Activated CD8-positive, alpha-beta memory T cell treated with anti-CD3 and anti-CD28 coated beads for 24 hours (primary cell): Measurements from ENCODE around the gene USP24.
"Not testable (repeated sequence)": the region's sequence is repeated elsewhere in the genome, so short reads cannot be mapped to it uniquely, and the experiment has no call there.

Experiments
- DNase-seq: peaks from one replicate; pipeline ENCODE4 v3.0.0-alpha.2; 2020

The USP24 gene

DNA sequence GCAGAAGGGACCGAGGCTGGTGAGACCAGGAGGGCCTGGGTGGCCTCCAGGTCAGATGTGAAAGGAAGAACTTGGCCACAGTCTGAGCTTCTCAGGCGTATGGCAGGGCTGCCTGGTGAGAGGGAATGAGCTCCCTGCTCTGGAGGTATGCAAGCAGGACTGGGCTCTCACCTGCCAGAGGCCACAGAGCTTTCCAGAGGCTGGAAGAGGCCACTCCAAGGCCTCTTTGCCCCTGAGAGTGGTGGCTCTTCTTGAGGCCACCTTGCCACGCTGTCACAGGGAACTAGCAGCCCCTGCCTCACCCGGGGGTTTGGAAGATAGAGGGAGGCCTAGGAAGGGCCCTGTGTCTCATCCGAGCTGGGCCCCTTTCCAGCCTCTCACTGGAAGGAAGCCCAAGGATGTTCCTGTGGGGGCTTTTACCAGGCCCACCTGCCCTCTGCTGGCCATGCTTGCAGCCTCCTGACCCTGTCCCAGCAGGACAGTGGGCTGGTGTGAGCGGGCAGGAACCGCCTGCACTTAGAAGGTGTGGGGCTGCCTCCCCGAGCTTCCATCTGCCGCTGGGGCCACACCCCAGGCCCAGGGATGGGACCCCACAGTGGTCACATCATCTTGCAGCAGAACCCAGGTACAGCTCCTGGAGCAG lies 165.8 kb downstream of the USP24 start:
- no peak for DNase-seq

DNA sequence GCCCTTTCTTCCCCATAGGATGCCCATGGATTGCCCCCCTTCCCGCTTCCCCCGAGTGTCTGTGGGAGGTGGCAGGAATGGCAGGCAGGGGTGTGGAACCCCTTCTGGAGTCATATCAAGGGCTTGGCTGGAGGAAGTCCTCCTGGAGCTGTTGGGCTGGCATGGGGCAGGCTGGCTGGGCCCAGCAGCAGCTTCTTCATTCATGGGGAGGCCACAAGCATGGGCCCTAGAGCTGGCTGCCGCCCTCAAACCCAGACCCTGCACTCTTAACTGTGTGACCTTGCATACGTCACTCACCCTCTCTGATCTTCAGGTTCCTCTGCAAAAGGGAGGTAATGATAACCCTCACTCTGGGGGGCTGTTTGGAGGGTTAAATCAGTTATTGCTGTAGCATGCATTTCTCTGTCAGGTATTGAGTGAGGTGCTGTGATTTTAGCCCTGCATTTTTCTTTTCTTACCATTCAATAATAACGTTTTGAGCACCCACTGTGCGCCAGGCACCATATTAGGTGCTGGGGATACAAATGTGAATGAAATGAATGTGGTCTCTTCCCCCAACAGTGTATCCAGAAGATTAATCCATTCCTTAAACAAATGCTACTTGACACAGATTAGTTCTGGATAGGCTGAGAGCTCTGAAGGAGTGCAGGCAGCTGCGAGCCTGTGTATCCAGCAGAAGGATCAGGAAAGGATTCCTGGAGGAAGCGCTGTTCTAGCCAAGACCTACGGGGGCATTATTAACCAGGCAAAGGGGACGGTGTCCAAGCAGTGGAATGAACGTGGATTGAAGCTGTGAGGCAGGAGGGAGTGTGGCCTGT lies 166.5 kb downstream of the USP24 start:
- no peak for DNase-seq

- no peak for DNase-seq
Measured at GRCh38 chr1:55047611-55048010, 167.6 kb downstream of the USP24 start.

GRCh38 chr1:55046871-55047270 lies 168.3 kb downstream of the USP24 start:
- DNase-seq, result no peak

- DNase-seq, result no peak
Measured at GRCh38 chr1:55045430-55045829, 169.7 kb downstream of the USP24 start.

- DNase-seq, result no peak
Measured at GRCh38 chr1:55044617-55045397, 170.4 kb downstream of the USP24 start.

DNA sequence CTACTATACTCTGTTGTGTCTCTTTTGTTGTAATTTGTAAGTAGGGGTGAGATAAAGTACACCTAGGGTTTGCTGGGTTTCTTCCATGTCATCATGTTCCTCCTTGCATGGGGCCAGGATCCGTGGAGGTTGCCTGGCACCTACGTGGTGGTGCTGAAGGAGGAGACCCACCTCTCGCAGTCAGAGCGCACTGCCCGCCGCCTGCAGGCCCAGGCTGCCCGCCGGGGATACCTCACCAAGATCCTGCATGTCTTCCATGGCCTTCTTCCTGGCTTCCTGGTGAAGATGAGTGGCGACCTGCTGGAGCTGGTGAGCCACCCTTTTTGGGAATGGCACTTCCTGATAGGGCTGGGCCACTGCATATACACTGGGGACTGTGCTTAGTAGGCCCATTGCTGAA lies 171.4 kb downstream of the USP24 start:
- DNase-seq, result no peak

GRCh38 chr1:55043011-55043410 lies 172.2 kb downstream of the USP24 start:
- no peak for DNase-seq

- DNase-seq, result no peak
Measured at GRCh38 chr1:55041613-55042012, 173.6 kb downstream of the USP24 start.

GRCh38 chr1:55040933-55041494 lies 174.2 kb downstream of the USP24 start:
- DNase-seq, result no peak

DNA sequence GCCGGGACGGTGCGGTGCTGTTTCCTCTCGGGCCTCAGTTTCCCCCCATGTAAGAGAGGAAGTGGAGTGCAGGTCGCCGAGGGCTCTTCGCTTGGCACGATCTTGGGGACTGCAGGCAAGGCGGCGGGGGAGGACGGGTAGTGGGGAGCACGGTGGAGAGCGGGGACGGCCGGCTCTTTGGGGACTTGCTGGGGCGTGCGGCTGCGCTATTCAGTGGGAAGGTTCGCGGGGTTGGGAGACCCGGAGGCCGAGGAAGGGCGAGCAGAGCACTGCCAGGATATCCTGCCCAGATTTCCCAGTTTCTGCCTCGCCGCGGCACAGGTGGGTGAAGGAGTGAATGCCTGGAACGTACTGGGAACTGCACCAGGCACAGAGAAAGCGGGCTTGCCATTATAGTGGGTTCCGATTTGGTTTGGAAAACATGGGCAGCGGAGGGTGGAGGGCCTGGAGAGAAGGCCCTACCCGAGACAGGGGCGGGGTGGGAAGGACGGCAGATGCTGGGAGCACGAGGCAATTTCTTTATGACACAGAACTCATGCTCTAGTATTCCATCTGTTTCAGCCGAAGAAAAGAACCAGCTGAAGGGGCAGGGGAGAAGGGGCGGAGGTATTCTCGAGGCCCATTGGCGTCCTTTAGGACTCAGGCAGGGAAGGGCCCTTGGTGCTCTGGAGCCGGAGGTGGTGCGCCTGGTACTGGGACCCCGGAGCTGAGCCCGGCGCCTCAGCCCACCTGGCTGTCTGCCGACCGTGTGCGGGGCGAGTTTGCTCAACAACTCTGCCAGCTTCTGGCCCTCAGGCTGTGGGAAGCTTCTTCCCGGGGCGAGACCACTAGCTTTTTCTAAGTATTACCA lies 174.9 kb downstream of the USP24 start:
- no peak for DNase-seq

- no peak for DNase-seq
Measured at GRCh38 chr1:55039342-55040082, 175.7 kb downstream of the USP24 start, which contains the start of gene PCSK9. TSS of gene PCSK9 (plus strand) at chr1:55039548. CDS start at chr1:55039838, 290 bp downstream.

- DNase-seq, result no peak
Measured at GRCh38 chr1:55038974-55039341, 176.2 kb downstream of the USP24 start.

- DNase-seq, result no peak
Measured at GRCh38 chr1:55038552-55038838, 176.7 kb downstream of the USP24 start.

GRCh38 chr1:55037733-55038551 lies 177.2 kb downstream of the USP24 start:
- no peak for DNase-seq

DNA sequence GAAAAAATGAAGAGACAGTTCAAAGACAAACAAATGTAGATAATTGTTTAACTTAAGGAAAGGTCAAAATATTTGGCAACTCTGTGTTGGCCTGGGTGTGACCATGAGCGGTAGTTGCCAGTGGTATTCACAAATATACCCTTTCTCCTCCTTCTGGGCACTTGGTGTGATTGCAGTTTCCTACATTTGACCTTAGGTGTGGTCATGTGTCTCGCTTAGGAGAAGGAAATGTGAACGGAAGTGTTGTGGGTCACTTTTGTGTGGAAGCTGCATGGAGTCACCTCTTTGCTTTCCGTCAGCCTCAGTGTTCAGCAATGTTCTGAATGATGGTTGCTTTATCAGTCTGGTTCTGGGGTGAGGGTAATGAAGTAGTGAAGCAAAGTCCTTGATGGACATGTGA lies 179.3 kb downstream of the USP24 start:
- no peak for DNase-seq

DNA sequence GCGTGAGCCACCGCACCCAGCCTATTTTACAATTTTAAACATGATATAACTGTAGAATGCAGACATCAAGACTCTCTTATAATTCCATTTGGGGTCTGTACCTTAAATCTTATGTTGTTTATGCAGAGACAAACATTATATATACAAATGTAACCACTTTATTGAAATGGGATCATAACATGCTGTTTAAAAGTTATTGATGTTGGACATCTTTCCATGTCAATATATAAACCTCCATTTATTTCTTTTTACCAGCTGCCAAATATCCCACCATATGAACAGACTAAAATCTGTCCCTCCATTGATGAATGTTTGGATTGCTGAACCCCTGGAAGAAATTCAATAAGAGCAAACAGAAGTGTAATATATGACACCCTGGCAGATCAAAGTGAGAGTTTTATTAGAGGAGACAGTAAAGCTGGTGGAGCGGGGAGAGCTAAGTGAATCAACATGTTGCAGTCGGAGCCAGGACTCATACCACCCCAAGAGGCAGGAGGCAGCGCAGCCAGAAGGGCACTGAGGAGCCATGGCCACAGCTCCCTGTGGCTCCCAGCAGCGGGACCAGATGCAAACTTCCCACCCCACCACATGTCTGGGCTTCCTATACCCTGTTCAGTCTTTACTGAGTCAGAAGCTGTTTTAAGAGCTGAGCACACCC lies 180.6 kb downstream of the USP24 start:
- no peak for DNase-seq

GRCh38 chr1:55033265-55033614 lies 181.9 kb downstream of the USP24 start:
- DNase-seq, result no peak

DNA sequence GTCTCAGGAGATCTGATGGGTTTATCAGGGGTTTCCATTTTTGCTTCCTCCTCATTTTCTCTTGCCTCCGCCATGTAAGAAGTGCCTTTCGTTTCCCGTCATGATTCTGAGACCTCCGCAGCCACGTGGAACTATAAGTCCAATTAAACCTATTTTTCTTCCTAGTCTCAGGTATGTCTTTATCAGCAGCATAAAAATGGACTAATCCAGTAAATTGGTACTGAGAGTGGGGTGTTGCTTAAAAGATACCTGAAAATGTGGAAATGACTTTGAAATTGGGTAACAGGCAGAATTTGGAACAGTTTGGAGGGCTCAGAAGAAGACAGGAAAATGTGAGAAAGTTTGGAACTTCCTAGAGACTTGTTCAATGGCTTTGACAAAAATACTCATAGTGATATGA lies 184.1 kb downstream of the USP24 start:
- not testable (repeated sequence) for DNase-seq

DNA sequence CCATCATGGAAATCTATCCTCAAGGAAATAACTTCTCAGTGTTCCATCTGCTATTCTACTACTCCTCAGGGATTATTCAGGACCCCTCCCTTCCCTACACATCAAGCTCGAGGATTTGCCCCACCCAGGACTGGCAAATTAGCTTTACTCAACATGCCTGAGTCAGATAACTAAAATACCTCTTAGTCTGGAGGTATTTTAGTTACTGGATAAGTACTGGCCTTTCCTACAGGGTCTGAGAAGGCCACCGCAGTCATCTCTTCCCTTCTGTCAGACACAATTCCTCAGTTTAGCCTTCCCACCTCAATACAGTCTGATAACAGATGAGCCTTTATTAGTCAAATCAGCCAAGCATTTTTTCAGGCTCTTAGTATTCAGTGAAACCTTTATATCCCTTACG lies 188.5 kb downstream of the USP24 start:
- not testable (repeated sequence) for DNase-seq

GRCh38 chr1:55024163-55024562 lies 191.0 kb downstream of the USP24 start:
- DNase-seq, result not testable (repeated sequence)
